HepG2 (cell line): ENCODE results near the gene PRKAR1B. TPM values are rescaled to one million over a fixed set of nuclear protein-coding genes. Genes with fewer than 3 reads are reported as not detected.

Source experiments
- ARNTL ChIP-seq: sonication (generic); formaldehyde crosslinking; IDR thresholded peaks from 2 replicates; pipeline ENCODE4 v1.4.0; 2020; ENCODE audit warnings: mild to moderate bottlenecking, missing genetic modification reagents
- CREB1 ChIP-seq, 2 experiments: fragments of 450-650 bp in 1 of 2; IDR thresholded peaks; 2 replicates each; pipeline ENCODE4 v1.6.1; 2016 to 2017; ENCODE audit warnings: control low read depth in 1 of 2, mild to moderate bottlenecking in 1 of 2, missing compliant biosample characterization in 1 of 2, missing genetic modification characterization in 1 of 2
- GATA4 ChIP-seq: sonication (generic); IDR thresholded peaks from 2 replicates; pipeline ENCODE4 v1.6.1; 2016; ENCODE audit warnings: antibody characterized with exemption, low read depth, borderline replicate concordance
- GATAD1 ChIP-seq: IDR thresholded peaks from 2 replicates; pipeline ENCODE4 v1.6.1; 2016; ENCODE audit warnings: missing genetic modification reagents, missing compliant biosample characterization
- ISL2 ChIP-seq: sonication (generic); formaldehyde crosslinking; IDR thresholded peaks from 2 replicates; pipeline ENCODE4 v1.5.0; 2020; ENCODE audit warnings: missing genetic modification reagents
- KLF16 ChIP-seq, 2 experiments: sonication (generic) in 1 of 2; formaldehyde crosslinking in 1 of 2; IDR thresholded peaks; 2 replicates each; pipeline versions ENCODE4 v1.6.1 to v1.8.0; 2016 to 2023; ENCODE audit warnings: missing genetic modification reagents in 2 of 2, missing compliant biosample characterization in 1 of 2
- NFKBIZ ChIP-seq: IDR thresholded peaks from 2 replicates; pipeline ENCODE4 v1.6.1; 2018; ENCODE audit warnings: missing genetic modification reagents, missing compliant biosample characterization
- RORA ChIP-seq: sonication (generic); formaldehyde crosslinking; IDR thresholded peaks from 2 replicates; pipeline ENCODE4 v1.5.0; 2020; ENCODE audit warnings: mild to moderate bottlenecking, missing genetic modification reagents, moderate library complexity
- SOX13 ChIP-seq, 3 experiments: fragments of 450-650 bp in 1 of 3; sonication (generic) in 1 of 3; formaldehyde crosslinking in 1 of 3; IDR thresholded peaks in 2 of 3; conservative IDR thresholded peaks in 1 of 3; 2 replicates each; pipeline versions ENCODE4 v1.5.0 to v1.6.1; 2016 to 2020; ENCODE audit warnings: antibody characterized with exemption in 1 of 3, mild to moderate bottlenecking in 1 of 3, missing compliant biosample characterization in 1 of 3, missing genetic modification reagents in 1 of 3, moderate library complexity in 1 of 3
- TBP ChIP-seq: sonication (generic); formaldehyde crosslinking; IDR thresholded peaks from 2 replicates; pipeline ENCODE4 v1.5.0; 2020; ENCODE audit warnings: missing genetic modification reagents
- U2AF2 ChIP-seq: fragments of 200-400 bp; formaldehyde crosslinking; IDR thresholded peaks from 2 replicates; pipeline ENCODE4 v1.6.1; 2017; ENCODE audit warnings: low read depth, mild to moderate bottlenecking, low read length
- ZNF138 ChIP-seq: sonication (generic); formaldehyde crosslinking; IDR thresholded peaks from 2 replicates; pipeline ENCODE4 v1.5.0; 2020; ENCODE audit warnings: mild to moderate bottlenecking, low read depth, missing genetic modification reagents
- ZNF274 ChIP-seq: sonication (generic); formaldehyde crosslinking; IDR thresholded peaks from 2 replicates; pipeline ENCODE4 v1.5.1; 2020; ENCODE audit warnings: mild to moderate bottlenecking, missing genetic modification reagents
- ZNF3 ChIP-seq: IDR thresholded peaks from 2 replicates; pipeline ENCODE4 v1.7.0; 2017; ENCODE audit warnings: inconsistent platforms
- ZNF709 ChIP-seq: sonication (generic); formaldehyde crosslinking; IDR thresholded peaks from 2 replicates; pipeline ENCODE4 v1.5.0; 2020; ENCODE audit warnings: mild to moderate bottlenecking, missing genetic modification reagents
- ZNF777 ChIP-seq: sonication (generic); formaldehyde crosslinking; IDR thresholded peaks from 2 replicates; pipeline ENCODE4 v1.4.0; 2020; ENCODE audit warnings: missing genetic modification reagents
- ZNF790 ChIP-seq: sonication (generic); formaldehyde crosslinking; IDR thresholded peaks from 2 replicates; pipeline ENCODE4 v1.8.0; 2022; ENCODE audit warnings: missing genetic modification reagents, mild to moderate bottlenecking, borderline replicate concordance
- polyA plus RNA-seq, 8 experiments: library from polyadenylated mRNA; depleted of rRNA in 3 of 8; stranded (reverse) in 7 of 8; unstranded in 1 of 8; fragments of >200 nt; fragmentation: Illumina TruSeq in 4 of 8; extraction: Trizol in 4 of 8; gene quantifications; 2 replicates each; pipeline versions ENCODE4 v1.2.1 to v1.2.3, GENCODE V29; 2011 to 2016; ENCODE audit warnings: low read depth in 4 of 8, missing spikeins in 1 of 8, mixed read lengths in 1 of 8; ENCODE audit not compliant: insufficient read depth in 1 of 8
- total RNA-seq, 5 experiments: library from RNA; depleted of rRNA; stranded (reverse); fragments of >200 nt; fragmentation: Illumina TruSeq; extraction: Trizol; gene quantifications; 2 replicates each; pipeline ENCODE4 v1.2.3, GENCODE V29; 2016; ENCODE audit warnings: low read depth in 1 of 5
- TF ChIP-seq, protein P1 (sequence below): sonication (generic); formaldehyde crosslinking; IDR thresholded peaks from 2 replicates; pipeline ENCODE4 v1.5.1; 2020; ENCODE audit warnings: missing genetic modification reagents, mild to moderate bottlenecking, borderline replicate concordance
- TF ChIP-seq, protein P2 (sequence below): sonication (generic); formaldehyde crosslinking; IDR thresholded peaks from 2 replicates; pipeline ENCODE4 v1.4.0; 2020; ENCODE audit warnings: missing genetic modification reagents
- TF ChIP-seq, protein P3 (sequence below): sonication (generic); formaldehyde crosslinking; IDR thresholded peaks from 2 replicates; pipeline ENCODE4 v1.5.0; 2020; ENCODE audit warnings: mild to moderate bottlenecking, missing genetic modification reagents

The PRKAR1B gene
- total and polyA plus RNA-seq, 2 of the 13 experiments (the other 11 are each of a cell fraction or from before 2014, with no cell fraction given): 7.9 to 28.2 TPM

DNA sequence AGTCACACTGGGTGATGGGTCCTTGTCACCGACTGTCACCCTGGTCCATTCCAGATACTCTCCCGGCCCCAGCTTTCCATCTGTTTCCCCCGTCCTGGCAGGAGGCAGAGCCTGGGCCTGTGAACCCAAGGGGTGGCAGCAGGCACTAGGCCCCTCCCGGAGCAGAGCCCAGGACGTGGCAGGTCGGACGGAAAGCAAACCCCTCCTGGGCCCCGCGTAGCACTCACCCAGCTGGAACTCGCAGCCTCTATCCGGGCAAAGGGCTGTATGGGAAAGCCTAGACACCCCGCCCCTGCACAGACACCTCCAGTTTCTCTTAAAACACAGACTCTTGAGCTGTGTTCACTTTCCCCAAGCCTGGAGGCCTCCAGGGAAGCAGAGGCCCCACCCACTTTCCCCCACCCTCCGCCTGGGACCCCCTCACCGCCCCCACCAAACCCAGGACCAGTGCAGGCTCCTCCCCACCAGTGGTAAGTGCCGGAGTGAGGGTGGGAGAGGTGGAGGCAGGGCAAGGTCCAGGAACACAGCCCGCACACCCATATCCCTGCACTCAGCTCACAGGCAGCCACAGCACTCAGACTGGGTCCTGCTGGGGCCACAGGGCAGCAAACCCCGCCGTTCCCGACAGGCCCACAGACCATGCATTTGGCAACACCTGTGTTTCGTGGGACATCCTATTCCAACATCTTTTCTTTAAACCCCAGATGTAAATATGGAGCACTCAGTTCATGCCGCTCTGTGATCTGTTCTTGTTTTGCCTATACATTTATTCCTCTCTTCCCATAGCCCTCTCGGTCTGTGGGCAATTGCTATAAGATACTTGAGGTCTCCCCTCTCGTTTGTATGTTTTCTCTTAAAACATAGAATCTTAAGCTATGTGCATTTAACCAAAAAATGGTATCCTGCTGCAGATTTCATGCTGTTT, 109.2 kb downstream of the PRKAR1B start (continued):
- TF ChIP-seq ZNF709 (CRISPR knock-in tag) (peak; percentile 3; the same call in 1 of the 2 replicates), RORA (CRISPR knock-in tag) (no peak), KLF16 (CRISPR knock-in tag; IDR thresholded peaks at IDR 0.05) (no peak), ISL2 (CRISPR knock-in tag) (no peak), ZNF3 (no peak), U2AF2 (no peak), ZNF274 (CRISPR knock-in tag) (peak; percentile 22; the same call in 1 of the 2 replicates), ZNF777 (0 out of 2 replicates have a peak, but pooled peaks have one; percentile 28), ZNF790 (CRISPR knock-in tag) (no peak), GATAD1 (CRISPR knock-in tag) (no peak), ZNF138 (CRISPR knock-in tag) (no peak), CREB1 (IDR thresholded peaks at IDR 0.05) (no peak), CREB1 (CRISPR knock-in tag; IDR thresholded peaks at IDR 0.05) (no peak), TBP (no peak), SOX13 (IDR thresholded peaks at IDR 0.05) (no peak), SOX13 (CRISPR knock-in tag; conservative IDR thresholded peaks at IDR 0.05 in 1 of 2, IDR thresholded peaks at IDR 0.05 in 1 of 2) (no peak), NFKBIZ (no peak), GATA4 (no peak), ARNTL (CRISPR knock-in tag) (peak; percentile 11; the same call in 1 of the 2 replicates)
- TF ChIP-seq, protein P1, sequence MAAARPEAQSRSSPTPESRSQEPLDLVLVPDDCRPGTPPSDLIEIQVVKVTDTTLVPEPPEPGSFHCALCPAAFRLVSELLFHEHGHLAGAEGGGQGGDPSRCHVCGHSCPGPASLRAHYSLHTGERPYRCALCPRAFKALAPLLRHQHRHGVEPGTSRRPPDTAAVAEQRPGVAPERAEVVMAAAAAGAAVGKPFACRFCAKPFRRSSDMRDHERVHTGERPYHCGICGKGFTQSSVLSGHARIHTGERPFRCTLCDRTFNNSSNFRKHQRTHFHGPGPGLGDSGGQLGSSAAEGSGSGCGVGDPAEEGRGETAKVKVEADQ (CRISPR knock-in tag): peak; percentile 63; the same call in 1 of the 2 replicates
- TF ChIP-seq, protein P2, sequence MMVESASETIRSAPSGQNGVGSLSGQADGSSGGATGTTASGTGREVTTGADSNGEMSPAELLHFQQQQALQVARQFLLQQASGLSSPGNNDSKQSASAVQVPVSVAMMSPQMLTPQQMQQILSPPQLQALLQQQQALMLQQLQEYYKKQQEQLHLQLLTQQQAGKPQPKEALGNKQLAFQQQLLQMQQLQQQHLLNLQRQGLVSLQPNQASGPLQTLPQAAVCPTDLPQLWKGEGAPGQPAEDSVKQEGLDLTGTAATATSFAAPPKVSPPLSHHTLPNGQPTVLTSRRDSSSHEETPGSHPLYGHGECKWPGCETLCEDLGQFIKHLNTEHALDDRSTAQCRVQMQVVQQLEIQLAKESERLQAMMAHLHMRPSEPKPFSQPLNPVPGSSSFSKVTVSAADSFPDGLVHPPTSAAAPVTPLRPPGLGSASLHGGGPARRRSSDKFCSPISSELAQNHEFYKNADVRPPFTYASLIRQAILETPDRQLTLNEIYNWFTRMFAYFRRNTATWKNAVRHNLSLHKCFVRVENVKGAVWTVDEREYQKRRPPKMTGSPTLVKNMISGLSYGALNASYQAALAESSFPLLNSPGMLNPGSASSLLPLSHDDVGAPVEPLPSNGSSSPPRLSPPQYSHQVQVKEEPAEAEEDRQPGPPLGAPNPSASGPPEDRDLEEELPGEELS (CRISPR knock-in tag): no peak
- TF ChIP-seq, protein P3, sequence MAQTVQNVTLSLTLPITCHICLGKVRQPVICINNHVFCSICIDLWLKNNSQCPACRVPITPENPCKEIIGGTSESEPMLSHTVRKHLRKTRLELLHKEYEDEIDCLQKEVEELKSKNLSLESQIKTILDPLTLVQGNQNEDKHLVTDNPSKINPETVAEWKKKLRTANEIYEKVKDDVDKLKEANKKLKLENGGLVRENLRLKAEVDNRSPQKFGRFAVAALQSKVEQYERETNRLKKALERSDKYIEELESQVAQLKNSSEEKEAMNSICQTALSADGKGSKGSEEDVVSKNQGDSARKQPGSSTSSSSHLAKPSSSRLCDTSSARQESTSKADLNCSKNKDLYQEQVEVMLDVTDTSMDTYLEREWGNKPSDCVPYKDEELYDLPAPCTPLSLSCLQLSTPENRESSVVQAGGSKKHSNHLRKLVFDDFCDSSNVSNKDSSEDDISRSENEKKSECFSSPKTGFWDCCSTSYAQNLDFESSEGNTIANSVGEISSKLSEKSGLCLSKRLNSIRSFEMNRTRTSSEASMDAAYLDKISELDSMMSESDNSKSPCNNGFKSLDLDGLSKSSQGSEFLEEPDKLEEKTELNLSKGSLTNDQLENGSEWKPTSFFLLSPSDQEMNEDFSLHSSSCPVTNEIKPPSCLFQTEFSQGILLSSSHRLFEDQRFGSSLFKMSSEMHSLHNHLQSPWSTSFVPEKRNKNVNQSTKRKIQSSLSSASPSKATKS (CRISPR knock-in tag): no peak
